Measurements from ENCODE around the gene ENOSF1.

ENOSF1 gene

GRCh38 chr18:629269-630150 lies 82.9 kb downstream of the ENOSF1 start:
- DNase-seq: no peak

- no peak for DNase-seq
Observed at GRCh38 chr18:627231-627630, 85.2 kb downstream of the ENOSF1 start.

- DNase-seq: peak; percentile 51
Observed at GRCh38 chr18:623761-624620, 88.4 kb downstream of the ENOSF1 start.

- no peak for DNase-seq
Observed at GRCh38 chr18:622289-622688, 90.1 kb downstream of the ENOSF1 start.

- peak; percentile 13 for DNase-seq
Observed at GRCh38 chr18:621291-622043, 91.0 kb downstream of the ENOSF1 start.

Data from NCI-H2171 treated with DMSO at 0.1 percent for 48 hours (cell line).